Hepatocyte (in vitro differentiated cells): ENCODE data around the gene LY6G6C. TPM values are rescaled to one million over a fixed set of nuclear protein-coding genes. Genes with fewer than 3 reads are reported as not detected.
"Not testable (repeated sequence)": the region's sequence is repeated elsewhere in the genome, so short reads cannot be mapped to it uniquely, and the experiment has no call there.

Experiments
- DNase-seq: peaks from one replicate; pipeline ENCODE4 v3.0.0-alpha.2; 2016; ENCODE audit warnings: low spot score
- H2AFZ ChIP-seq: fragments of 200-600 bp; sonication (generic); 2 replicates; pipeline ENCODE4 v1.6.0; 2016; ENCODE audit warnings: antibody characterized with exemption, mild to moderate bottlenecking
- H3K27ac ChIP-seq: fragments of 200-600 bp; sonication (generic); 2 replicates; pipeline ENCODE4 v1.5.1; 2016; ENCODE audit warnings: mild to moderate bottlenecking
- H3K27me3 ChIP-seq: fragments of 200-600 bp; sonication (generic); 2 replicates; pipeline ENCODE4 v1.6.1; 2016
- H3K36me3 ChIP-seq: fragments of 200-600 bp; sonication (generic); replicated peaks from 2 replicates; pipeline ENCODE4 v1.5.1; 2016; ENCODE audit warnings: low read depth; ENCODE audit not compliant: insufficient read depth
- H3K4me1 ChIP-seq: fragments of 200-600 bp; sonication (generic); 2 replicates; pipeline ENCODE4 v1.5.1; 2016; ENCODE audit warnings: mild to moderate bottlenecking, moderate library complexity; ENCODE audit not compliant: insufficient read depth
- H3K4me2 ChIP-seq: fragments of 200-600 bp; sonication (generic); 2 replicates; pipeline ENCODE4 v1.6.0; 2016
- H3K4me3 ChIP-seq: fragments of 200-600 bp; sonication (generic); 2 replicates; pipeline ENCODE4 v1.5.1; 2016; ENCODE audit warnings: mild to moderate bottlenecking
- H3K79me2 ChIP-seq: fragments of 200-600 bp; sonication (generic); 2 replicates; pipeline ENCODE4 v1.6.0; 2017; ENCODE audit warnings: mild to moderate bottlenecking
- H3K9me2 ChIP-seq: fragments of 200-600 bp; sonication (generic); replicated peaks from 2 replicates; pipeline ENCODE4 v1.6.0; 2017; ENCODE audit warnings: mild to moderate bottlenecking; ENCODE audit not compliant: insufficient read depth
- H3K9me3 ChIP-seq: fragments of 200-600 bp; sonication (generic); 2 replicates; pipeline ENCODE4 v1.5.1; 2016; ENCODE audit warnings: low read depth, mild to moderate bottlenecking
- H4K20me1 ChIP-seq: fragments of 200-600 bp; sonication (generic); 2 replicates; pipeline ENCODE4 v1.6.0; 2016; ENCODE audit warnings: mild to moderate bottlenecking; ENCODE audit not compliant: insufficient read depth, poor library complexity, severe bottlenecking
- CTCF ChIP-seq: fragments of 200-600 bp; sonication (generic); IDR thresholded peaks from 2 replicates; pipeline ENCODE4 v1.5.1; 2016; ENCODE audit warnings: antibody characterized with exemption, mild to moderate bottlenecking; ENCODE audit not compliant: poor library complexity
- EZH2 ChIP-seq: fragments of 200-600 bp; sonication (generic); IDR thresholded peaks from 2 replicates; pipeline ENCODE4 v1.6.1; 2016; ENCODE audit warnings: antibody characterized with exemption, mild to moderate bottlenecking, borderline replicate concordance
- EZH2phosphoT487 ChIP-seq: fragments of 200-600 bp; sonication (generic); IDR thresholded peaks from one replicate; pipeline ENCODE4 v1.6.1; 2018; ENCODE audit warnings: antibody characterized with exemption, mild to moderate bottlenecking, low read depth, moderate library complexity; ENCODE audit not compliant: unreplicated experiment, severe bottlenecking
- WGBS: methylation state at CpG from one replicate; pipeline ENCODE4 v1.1.6; 2016; ENCODE audit warnings: low lambda C conversion rate; ENCODE audit errors: missing lambda C conversion rate; 5-methylcytosine and 5-hydroxymethylcytosine counted together
- polyA plus RNA-seq: library from polyadenylated mRNA; unstranded; fragments of >200 nt; fragmentation: Nextera tagmentation; extraction: Ambion mirVana; gene quantifications from 2 replicates; pipeline ENCODE4 v1.2.1, GENCODE V29; 2016
- total RNA-seq: library from RNA; depleted of rRNA; stranded (reverse); fragments of >200 nt; gene quantifications from 2 replicates; pipeline ENCODE4 v1.2.3, GENCODE V29; 2014

The LY6G6C gene
- total and polyA plus RNA-seq, 2 experiments from 2014 or later, result 0.30 TPM; not detected in 1

GRCh38 chr6:31712296-31712695, 9.2 kb downstream of the LY6G6C start:
- Histone ChIP-seq H3K27me3 (no peaks in the 10 kb centered on the region), H3K4me1 (peaks cover 25% of the 10 kb centered on the region), H3K36me3 (no peaks in the 10 kb centered on the region), H3K27ac (no peak overlapping the region), H3K4me2 (no peak overlapping the region), H3K4me3 (no peak overlapping the region), H2AFZ (no peak overlapping the region), H3K9me2 (no peaks in the 10 kb centered on the region), H4K20me1 (no peaks in the 10 kb centered on the region), H3K9me3 (no peaks in the 10 kb centered on the region), H3K79me2 (no peaks in the 10 kb centered on the region)
- no peak for DNase-seq
- 93% methylated on average over 8 of the region's 8 CpGs for WGBS
- TF ChIP-seq CTCF, result no peak
- no peak for TF ChIP-seq EZH2phosphoT487
- TF ChIP-seq EZH2, result no peak

GRCh38 chr6:31711233-31711632, 10.3 kb downstream of the LY6G6C start:
- no peak overlapping the region for H3K4me2 ChIP-seq
- DNase-seq, result no peak
- no peaks in the 10 kb centered on the region for H3K9me2 ChIP-seq
- no peak overlapping the region for H3K27ac ChIP-seq
- H3K79me2 ChIP-seq, result no peaks in the 10 kb centered on the region
- H4K20me1 ChIP-seq, result no peaks in the 10 kb centered on the region
- no peak overlapping the region for H3K4me3 ChIP-seq
- no peaks in the 10 kb centered on the region for H3K9me3 ChIP-seq
- 85% methylated on average over 8 of the region's 8 CpGs for WGBS
- H3K36me3 ChIP-seq, result no peaks in the 10 kb centered on the region
- no peak overlapping the region for H2AFZ ChIP-seq
- H3K27me3 ChIP-seq, result no peaks in the 10 kb centered on the region
- TF ChIP-seq EZH2 (no peak), EZH2phosphoT487 (no peak), CTCF (no peak)
- peaks cover 25% of the 10 kb centered on the region for H3K4me1 ChIP-seq

- no peaks in the 10 kb centered on the region for H3K9me2 ChIP-seq
- H2AFZ ChIP-seq, result no peak overlapping the region
- no peaks in the 10 kb centered on the region for H3K79me2 ChIP-seq
- H3K4me1 ChIP-seq, result peaks cover 24% of the 10 kb centered on the region
- 58% methylated on average over 4 of the region's 5 CpGs for WGBS
- H4K20me1 ChIP-seq, result no peaks in the 10 kb centered on the region
- no peak overlapping the region for H3K27ac ChIP-seq
- no peak overlapping the region for H3K4me2 ChIP-seq
- no peaks in the 10 kb centered on the region for H3K9me3 ChIP-seq
- H3K27me3 ChIP-seq, result no peaks in the 10 kb centered on the region
- H3K4me3 ChIP-seq, result no peak overlapping the region
- no peaks in the 10 kb centered on the region for H3K36me3 ChIP-seq
- TF ChIP-seq CTCF (no peak), EZH2 (no peak)
- no peak for DNase-seq
These were observed 10.9 kb downstream of the LY6G6C start for GRCh38 chr6:31710523-31711219.

- 89% methylated on average over 11 of the region's 11 CpGs for WGBS
- not testable (repeated sequence) for H2AFZ ChIP-seq, H3K27ac ChIP-seq, H3K9me2 ChIP-seq, H3K4me1 ChIP-seq, H4K20me1 ChIP-seq, H3K4me2 ChIP-seq, H3K4me3 ChIP-seq, H3K27me3 ChIP-seq, DNase-seq, H3K36me3 ChIP-seq, H3K79me2 ChIP-seq, H3K9me3 ChIP-seq
These were observed 12.4 kb downstream of the LY6G6C start for GRCh38 chr6:31709157-31709556.
